Activated CD8-positive, alpha-beta memory T cell treated with anti-CD3 and anti-CD28 coated beads, Interleukin-2, amount 50 U/mL, for 1 hour (primary cell): ENCODE data around the gene DNM1.
"Not testable (repeated sequence)": the region's sequence is repeated elsewhere in the genome, so short reads cannot be mapped to it uniquely, and the experiment has no call there.

ENCODE experiments used
- DNase-seq: peaks from one replicate; pipeline ENCODE4 v3.0.0-alpha.2; 2020; ENCODE audit errors: extremely low read depth

The DNM1 gene

DNA sequence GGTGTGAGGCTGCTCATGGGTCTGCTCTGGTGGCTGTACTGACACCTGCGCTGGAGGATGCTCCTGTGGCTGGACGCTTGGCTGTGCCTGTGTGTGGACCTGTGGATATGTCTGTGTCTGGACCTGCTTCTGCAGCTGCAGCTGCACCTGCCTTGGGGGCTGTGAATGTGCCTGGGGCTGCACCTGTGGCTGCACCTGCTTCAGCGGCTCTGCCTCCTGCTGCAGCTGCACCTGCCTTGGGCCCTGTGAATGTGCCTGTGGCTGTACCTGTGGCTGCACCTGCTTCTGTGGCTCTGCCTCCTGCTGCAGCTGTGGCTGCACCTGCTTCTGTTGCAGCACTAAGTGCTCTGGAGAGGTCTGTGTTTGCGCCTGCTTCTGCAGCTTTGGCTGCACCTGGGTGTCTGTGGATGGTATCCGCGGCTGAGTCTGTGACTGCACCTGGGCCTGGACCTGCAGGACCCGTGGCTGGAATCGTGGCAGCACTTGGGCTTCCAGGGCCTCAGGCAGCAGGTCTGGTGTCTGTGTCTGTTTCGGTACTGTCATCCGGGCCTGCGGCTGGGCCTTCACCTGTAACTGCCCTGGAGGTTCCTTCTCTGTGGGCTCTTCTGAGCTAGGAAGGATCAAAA lies 24.3 kb upstream of the DNM1 start:
- no peak for DNase-seq

DNA sequence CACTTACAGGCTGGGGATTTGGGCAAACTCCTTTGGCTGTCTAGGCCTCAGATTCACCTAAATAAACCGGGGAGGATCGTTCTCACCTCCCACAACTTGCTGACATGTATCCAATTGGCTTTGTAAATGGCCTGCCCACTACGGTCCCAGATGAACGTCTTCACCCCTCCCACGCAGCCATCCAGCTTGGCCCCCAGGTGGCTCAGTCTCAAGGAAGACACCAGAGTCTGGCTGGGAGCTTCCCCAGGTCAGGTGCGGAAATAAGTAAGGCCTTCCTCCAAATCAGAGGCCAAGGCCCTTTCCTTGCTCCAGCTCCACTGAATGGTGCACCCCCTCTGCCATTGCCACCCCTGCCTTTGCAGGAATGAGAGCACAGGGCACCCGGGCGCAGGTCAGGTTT lies 23.2 kb upstream of the DNM1 start:
- no peak for DNase-seq

DNA sequence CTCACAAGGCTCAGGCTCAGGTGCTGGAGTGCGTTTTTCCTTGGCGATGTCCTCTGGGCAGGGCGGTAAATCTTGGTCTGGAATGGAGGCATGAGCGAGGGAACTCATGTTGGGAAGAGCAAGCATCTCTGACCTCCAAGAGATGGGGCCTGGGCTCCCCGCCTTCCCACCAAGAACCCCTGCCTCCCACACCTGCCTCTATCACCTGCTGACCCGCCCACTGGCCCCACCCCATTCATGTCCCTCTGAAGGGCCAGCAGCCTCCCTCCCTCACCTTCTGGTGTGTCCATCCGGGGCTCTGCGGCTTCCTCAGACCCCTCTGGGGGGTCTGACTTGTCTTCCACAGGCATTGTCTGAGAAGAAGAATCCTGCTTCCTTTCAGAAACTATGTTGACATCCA lies 22.7 kb upstream of the DNM1 start:
- no peak for DNase-seq

DNA sequence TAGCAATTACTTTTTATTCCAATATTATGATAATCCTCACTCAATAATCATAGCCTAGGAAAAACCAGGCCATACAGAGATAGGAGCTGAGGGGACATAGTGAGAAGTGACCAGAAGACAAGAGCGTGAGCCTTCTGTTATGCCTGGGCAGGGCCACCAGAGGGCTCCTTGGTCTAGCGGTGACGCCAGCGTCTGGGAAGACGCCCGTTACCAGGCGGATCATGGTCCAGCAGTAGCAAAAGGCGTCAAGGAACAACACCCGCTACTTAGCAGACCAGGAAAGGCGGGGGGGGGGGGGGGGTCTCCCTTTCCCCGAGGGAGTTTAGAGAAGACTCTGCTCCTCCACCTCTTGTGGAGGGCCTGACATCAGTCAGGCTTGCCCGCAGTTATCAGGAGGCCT lies 21.7 kb upstream of the DNM1 start:
- not testable (repeated sequence) for DNase-seq

DNA sequence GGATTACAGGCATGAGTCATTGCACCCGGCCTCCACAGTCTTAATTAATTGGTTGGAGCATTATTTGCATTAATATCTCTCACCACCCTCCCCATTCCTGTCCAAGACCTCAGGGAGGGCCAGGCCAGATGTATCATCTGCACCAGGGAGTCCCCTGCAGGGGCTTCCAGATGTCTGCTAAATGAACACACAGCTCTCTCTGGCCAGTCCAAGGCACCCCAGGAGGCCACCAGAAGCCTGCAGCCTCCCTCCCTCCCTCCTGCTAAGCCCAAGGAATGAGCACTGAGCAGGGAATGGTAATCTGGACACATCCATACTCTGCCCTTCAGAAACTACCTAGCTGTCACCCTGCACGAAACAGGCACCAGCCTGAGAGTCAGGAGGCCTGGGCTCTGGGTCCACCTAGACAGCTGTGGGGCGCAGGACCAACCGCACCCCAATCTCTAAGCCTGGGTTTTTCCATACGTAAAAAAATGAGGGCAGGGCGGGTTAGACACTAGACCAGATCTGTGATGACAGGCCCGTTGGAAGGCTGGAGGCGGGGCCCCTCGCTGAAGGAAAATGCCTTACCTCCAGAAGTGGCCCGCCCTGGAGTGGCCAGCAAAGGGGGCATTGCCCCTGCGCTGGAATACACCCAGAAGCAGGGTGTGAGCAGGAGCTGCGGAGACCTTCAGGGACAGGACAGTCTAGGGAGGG lies 20.1 kb upstream of the DNM1 start:
- no peak for DNase-seq

DNA sequence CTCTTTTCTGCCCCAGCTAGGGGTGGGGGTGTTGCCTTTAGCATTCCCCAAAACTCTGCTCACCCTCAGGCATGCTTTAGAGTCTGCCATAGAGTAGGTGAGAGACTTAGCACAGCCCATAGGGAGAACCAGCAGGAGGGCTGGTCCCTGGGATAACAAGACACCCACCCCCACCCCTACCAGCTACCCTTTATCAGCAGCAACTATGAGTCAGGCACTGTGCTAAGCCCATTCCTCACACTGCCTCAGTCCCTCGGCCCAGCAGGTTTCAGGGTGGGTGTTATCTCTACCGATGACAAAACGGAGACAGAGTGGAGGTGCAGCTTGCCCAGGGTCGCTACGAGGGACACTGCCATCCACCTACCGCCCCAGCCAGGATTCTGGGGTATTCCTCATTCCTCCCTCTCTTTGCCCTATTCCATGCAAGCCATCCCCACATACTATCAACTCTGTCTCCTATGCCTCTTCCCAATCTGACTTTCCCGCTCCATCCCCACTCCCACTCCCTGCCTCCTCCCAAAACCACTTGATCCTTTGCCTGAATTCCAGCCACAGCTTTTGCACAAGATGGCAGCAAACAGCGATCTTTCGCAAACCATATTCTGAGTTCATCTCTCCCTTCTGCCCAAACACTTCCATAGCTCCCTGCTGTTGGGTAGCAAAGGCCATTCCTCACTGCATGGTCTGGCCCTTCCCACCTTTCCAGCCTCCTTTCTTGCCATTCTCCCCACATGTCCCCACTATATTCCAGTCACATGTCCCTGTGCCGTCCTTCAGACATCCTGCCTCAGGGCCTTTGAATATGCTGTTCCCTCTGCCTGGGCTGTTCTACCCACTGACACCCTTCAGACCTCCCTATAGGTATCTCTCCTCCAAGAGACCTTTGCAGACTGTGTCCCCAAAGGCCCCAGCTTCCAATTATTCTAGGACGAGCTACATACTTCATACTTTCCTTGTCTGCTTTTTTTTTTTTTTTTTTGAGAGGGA lies 16.9 kb upstream of the DNM1 start:
- DNase-seq, result no peak

DNA sequence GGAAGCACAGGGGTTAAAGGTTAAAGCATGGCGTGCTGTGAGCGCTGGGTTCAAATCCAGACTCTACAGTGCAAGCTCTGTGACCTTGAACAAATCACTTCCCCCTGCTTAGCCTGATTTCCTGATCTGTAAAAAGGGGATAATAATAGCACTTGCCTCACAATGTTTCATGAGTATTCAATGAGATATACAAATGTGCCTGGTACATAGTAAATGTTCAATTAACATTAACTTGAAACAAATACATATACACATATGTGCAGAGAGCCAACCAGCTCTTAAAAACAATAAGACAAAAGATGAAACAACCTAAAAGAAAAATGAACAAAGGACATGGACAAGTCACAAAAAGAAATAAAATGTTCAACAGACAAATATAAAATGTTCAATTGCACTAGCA lies 15.8 kb upstream of the DNM1 start:
- no peak for DNase-seq

DNA sequence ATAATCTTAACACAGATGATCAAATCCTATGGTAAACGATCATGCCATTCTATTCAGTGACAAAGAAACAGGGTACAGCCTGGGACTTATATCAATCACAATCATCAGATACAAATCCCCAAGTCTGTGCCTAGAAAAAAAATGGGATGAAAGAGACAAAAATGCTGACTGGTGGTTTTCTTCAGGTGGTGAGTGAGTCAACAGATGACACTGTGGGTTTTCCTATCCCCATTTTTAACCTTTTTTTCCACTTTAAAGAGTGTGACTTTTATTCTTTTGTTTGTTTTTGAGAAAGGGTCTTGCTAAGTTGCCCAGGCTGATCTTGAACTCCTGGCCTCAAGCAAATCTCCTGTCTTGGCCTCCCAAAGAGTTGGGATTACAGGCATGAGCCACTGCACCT lies 15.0 kb upstream of the DNM1 start:
- no peak for DNase-seq

DNA sequence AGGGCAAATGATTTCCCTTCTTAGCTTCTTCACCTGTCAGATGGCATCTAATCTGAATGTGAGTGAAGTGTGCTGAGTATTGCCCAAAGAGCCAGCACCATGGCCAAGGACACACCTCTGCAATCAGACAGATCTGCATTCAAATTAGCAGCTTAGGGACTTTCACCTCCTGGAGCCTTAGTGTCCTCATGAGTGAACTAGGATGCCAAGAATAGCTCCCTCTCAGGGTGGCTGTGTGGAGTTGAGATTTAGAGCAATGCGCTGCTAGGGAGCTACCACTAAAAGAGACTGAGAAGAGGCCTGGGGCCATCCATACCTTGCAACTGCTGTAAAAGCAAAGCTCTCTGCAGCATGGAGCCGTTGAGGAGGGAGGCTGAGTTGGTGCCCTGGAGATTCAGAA lies 13.2 kb upstream of the DNM1 start:
- no peak for DNase-seq

DNA sequence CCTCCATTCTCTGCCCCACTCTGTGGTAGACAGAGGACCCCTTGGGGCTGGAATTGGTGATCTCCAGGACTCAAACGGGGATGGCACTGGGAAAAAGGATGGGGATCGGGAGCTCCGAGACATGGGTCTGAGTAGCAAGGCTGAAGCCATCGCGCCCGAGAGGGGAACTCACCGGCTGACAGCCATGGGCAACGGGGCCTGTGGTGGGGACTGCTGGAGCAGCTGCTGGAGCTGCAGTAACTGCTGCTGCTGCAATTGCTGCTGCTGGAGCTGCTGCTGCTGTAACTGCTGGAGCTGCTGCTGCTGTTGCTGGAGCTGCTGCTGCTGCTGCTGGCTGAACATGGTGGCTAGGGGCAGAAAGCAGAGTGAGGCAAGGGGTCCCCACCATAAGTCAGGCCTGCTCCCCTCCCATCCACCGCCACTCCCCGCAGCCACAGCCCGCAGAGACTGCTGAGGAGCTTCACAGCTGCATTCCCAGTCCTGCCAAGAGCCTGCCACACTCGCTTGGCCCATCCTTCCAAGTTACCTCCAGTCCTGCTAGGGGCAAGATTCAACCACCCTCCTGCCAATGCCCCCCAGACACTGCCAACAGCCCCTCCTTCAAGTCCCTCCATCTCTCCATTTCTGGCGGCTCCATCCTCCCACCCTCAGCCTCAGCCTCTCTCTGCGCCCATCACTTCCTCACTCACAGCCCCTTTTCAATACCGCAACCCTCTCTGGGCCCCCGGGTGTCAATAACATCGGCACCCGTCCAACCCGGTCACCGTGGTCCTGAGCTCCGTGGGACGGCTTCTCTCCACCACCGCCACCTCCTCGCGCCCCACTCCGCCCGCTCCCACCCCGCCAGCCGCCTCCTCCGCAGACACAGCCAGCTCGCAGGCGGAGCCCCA lies 12.4 kb upstream of the DNM1 start:
- no peak for DNase-seq

DNA sequence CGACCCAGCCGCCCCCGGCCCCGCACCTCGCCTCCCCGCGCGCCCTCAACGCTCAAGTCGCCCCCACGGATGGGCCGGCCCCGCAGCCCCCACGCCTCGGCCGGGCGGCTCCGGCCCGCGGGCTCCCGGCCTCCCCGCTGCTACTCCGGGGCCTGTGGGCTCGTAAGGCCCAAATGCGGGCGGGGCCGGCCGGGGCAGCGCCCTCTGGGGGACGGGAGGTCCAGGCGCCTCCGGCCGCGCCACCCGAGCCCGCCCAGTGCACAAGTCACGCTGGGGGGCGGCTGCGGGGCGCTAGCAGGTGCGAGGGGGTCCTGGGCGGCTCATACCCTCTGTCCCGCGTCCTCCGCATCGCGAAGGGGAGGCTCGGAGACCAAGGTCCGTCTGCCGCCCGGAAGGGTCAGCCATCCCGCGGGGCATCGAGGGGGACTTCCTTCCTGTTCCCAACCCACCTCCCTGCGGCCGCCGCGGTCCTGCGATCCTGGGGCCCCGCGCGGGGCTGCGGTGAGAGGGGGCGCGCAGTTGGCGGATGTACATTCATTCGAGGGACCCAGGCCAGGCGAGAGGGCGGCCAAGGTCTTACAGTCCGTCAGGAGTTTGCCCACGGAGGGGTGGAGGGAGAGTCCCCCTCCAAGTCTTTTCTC lies 11.7 kb upstream of the DNM1 start, which contains the start of gene CIZ1:
TSS of gene CIZ1 (minus strand) at position 167 of the 641 bp plus-strand sequence. CDS start 715 bp downstream, outside the sequence.
- DNase-seq, result no peak

DNA sequence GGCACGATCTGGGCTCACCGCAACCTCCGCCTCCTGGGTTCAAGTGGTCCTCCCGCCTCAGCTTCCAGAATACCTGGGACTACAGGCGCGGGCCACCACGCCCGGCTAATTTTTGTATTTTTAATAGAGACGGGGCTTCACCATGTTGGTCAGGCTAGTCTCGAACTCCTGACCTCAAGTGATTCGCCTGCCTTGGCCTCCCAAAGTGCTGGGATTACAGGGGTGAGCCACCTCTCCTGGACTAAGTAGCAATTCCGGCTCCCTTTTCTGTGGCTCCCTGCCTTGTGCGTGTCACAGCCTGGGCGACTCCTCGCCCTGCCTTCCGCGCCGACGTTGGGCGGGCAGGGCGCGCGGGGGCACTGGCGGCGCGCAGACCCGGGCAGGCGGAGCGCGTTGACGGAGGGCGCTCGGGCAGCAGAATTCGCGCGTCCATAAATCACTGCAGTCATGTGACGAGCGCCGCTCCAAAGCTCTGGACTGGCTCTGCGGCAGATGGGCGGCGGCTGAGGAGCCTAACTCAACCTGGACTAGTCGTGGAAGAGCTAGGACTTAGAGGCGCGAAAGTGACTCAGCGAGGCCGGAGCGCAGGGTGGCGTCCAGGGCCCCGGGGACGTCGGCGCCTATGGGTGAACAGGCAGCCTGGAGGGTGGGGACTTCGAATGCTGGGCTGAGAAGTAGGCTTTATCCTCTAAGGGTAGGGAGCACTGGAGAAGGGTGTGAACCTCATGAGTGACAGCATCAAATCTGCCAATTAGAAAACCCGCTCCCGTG lies 10.4 kb upstream of the DNM1 start:
- DNase-seq, result no peak

DNA sequence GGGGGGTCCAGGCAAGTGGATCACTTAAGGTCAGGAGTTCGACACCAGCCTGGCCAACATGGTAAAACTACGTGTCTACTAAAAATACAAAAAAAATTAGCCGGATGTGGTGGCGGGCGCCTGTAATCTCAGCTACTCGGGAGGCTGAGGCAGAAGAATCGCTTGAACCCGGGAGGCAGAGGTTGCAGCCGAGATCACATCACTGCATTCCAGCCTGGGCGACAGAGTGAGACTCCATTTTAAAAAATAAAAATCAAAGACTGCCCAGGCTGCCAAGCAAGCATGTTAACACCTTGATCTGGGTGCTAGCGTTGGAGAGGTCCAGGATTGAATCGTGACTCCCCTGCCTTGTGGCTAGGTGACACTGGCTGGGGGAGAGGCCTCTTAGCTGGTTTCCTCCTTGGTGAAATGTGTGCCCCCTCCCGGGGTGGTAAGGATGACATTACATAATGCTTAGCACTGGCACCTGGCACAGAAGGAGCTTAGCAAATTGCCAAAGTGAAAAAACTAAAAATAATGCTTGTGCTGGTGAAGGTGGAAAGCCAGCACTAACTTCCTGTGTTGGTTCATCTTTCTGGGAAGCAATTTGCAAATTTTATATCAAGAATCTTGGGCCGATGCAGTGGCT lies 9.6 kb upstream of the DNM1 start:
- DNase-seq, result no peak

DNA sequence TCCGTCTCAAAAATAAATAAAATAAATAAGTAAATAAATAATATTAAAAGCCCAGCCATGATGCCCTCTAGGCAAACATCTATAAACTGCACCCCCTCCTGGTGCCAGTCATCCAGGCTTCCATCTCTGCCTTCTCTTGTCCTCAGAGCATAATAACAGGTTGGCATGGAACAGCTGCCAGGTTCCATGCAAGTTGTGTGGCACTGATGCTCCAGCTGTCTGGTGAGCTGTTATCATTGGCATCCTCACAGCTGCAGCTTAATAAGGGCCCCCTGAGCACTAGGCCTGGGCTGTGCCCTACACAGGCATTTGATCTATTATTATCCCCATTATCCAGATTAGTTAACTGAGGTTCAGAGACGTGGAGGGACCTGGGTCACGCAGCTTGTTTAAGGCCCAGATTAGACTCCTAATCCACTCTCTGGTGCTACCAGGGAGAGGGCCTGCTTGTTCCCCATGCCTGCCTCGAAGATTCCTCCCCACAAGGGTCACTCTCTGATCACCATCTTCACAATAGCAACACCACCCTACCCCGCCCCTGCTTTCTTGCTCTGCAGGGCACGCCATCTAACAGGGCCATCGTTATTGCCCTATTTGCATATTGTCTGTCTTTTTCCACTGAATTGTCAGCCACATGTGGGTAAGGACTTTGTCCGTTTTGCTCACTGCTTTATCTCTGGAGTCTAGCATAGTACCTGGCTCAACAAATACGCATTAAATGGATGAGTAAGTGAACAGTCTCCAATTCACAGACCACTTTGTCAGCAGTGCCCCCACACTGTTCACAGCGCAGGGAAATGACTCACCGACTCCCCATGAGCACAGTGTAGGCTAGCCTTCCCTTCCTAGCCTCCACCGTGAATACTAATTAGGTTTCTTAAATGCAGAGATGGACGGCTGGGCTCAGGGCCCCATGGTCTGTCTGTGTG lies 1.5 kb upstream of the DNM1 start:
- DNase-seq, result no peak

DNA sequence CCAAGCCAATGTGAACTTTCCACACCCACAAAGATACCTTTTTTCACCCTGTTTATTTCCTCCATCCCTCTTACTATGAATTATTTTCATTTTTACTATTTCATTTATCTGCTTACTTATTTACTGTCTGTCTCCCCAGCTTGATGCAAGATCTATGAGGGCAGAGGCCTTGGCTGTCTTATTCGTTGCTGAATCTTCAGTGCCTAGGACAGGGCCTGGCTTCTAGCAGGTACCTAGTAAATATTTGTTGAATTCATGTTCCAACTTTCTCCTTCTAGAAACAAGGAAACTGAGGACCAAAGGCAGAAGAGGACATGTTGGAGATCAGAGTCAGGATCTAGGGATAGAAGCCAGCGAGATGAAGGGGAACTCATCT lies 543 bp upstream of the DNM1 start:
- no peak for DNase-seq

DNA sequence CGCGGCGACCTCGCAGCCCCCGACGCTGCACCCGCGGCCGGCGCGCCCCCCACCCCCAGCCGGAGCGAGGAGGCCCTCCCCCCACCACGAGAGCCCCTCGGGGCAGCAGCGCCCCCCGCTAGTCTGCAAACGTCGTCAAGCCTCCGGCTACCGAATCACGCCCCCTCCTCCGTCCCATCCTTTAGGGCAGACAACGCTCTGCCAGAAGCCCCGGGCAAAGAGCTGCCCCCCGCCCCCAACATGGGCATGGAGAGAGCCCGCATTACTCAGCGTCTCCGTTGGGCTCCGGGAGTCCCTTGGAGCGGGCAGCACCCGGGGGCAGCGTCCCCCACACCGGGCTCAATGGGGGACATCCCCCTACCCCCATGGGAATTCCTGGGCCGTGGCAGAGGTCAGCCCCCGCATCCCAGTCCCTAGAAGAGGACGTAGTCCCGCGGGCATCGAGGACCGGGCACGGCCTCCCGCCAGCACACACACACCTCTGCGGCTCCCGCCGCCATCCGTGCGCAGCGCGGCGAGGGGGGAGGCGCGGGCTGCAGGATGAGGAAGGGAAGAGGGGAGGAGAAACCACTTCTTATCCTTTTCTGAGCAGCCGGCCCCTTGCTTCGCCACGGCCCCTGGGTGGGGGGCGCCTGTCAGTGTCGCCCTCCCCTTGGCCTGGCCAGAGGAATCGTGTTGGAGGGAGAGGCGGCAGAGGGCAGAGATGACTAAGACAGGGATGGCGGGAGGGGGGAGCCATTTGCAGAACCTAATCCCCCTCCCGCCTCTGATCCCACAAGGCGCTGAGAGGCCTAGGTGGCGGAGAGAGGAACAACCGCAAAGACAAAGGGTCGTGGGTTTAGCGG lies 750 bp downstream of the DNM1 start:
- DNase-seq, result no peak

DNA sequence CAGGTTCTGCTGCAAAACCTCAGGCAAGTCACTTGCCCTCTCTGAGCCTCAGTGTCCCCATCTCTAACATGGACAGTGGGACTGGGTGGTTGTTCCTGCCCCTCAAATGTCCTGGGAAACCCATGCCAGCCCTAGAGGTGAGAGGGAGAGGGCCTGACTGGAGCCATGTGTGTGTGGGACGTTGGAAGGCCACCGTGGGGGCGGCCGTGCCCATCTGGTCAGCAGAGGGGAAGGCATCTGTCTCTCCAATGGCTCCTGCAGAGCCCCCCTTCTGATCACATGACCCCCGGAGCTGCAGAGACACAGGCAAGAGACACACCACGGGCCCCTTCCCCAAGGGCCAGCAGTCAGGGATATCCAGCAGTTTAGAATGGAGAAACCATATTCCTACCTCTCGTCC lies 1.7 kb downstream of the DNM1 start:
- DNase-seq, result no peak
